Activated CD8-positive, alpha-beta memory T cell treated with anti-CD3 and anti-CD28 coated beads for 4 hours (primary cell): Measurements from ENCODE around the gene MEDAG.

ENCODE experiments used
- DNase-seq, 2 donors: peaks; one replicate each; pipeline ENCODE4 v3.0.0-alpha.2; 2020; ENCODE audit warnings: low read depth in 2 of 2

The MEDAG gene

DNA sequence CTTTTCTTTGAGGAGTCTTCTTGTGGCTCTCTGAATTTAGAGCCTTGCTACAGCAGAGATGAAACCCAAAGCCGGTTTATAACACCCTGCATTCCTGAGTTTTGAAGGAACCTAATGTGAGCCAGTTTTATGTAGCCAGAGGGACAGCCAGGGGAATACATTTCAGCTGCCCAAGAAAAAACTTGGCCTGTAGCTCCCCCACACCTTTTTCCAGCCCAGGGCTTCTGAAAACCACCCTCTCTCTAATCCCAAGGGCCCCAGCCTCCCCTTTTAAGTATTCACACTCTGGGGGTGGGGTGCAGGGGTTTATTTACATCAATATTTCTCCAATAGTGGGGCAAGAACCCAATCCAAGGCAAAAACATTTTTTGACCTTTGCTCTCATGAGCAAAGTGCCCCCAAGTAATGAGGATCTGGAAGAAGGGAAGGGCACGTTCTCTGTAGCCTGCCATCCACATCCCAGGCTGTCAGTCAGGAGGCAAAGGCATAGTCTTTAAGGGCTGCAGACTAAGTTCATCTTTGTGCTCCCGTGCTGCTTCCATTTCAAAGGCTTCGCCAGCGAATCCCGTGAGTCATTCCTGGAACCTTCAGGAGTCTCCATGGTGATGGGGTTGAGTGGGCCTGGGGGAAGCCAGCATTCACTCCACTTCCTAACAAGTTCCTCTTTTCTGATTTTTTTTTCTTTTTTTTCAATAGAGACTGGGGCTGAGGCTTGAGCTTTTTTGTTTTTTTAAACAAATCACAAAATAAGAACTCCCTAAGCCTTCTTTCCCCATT, 33.2 kb upstream of the MEDAG start:
- DNase-seq, result no peak

DNA sequence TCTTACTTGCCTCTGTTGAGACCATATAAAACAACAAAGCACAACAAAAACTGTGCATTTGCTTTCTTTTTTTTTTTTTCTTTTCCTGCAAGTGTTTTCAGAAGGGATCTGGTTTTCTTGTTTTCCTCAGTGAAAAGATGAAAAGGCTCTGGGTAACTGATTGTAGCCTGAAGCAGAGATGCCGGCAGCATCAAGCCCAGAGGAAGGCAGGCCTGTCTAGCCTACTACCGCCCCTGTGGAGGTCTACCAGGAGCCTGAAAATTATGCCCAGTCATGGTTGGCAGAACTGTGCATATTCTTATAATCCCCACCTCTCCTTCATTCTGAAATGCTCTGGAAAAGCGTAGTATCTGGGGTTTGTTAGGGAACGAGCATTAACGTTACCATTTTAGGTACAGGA, 32.6 kb upstream of the MEDAG start:
- DNase-seq, result no peak

DNA sequence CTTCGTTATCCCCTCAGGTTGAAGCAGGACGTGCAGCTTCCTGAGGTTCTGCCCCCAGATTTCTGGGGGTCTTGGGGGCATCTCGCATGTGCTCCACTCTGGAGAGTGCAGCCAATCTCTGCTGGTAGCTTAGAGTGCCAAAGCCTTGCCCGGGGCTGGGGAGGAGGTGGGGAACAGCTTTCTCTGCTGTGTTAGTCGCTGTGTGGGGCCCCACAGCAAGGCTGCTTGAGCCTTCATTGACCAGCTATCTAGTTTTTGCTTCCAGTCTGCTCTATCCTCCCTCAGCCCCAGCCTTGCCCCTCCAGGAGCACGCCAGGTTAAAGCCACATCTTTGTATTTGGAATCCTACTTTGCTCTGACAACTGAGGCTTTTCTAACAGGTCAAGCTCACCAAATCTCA, 32.0 kb upstream of the MEDAG start:
- no peak for DNase-seq

DNA sequence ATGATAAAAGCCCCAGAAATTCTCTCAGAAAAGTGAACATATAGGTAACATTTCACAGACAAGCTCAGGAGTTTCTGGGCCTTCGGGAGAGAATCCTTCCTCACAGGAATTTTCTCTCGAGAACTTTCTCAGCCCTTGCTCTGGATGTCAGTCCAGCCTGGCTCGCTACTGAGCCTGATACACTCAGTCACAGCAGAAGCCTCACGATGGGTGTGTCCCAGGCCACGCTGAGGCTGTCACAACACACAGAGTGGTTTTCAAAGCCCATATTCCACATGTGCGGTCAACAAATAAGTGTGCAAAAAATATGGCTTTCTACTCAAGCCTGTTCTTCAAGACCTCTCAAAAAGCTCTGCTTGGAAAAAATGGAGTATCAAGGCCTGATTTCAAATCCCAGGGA, 31.5 kb upstream of the MEDAG start:
- no peak for DNase-seq

DNA sequence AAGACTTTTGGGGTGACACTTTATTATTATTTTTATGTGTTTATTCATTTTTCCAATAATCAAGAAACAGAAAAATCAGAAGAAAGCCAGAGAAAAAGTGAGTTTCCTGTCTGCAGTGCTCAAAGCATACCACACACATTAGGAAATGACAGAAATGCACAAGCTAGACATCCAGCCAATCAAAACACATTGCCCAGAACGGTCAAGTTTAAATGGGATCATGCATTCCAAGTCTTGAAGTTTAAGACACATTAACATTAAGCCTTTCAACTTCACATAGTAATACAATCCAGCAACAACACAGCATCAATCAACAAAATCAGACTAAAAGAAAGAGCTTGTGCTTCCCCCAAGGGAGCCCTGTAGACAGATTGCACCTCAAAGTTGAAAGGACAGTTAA, 28.7 kb upstream of the MEDAG start:
- DNase-seq, result no peak

DNA sequence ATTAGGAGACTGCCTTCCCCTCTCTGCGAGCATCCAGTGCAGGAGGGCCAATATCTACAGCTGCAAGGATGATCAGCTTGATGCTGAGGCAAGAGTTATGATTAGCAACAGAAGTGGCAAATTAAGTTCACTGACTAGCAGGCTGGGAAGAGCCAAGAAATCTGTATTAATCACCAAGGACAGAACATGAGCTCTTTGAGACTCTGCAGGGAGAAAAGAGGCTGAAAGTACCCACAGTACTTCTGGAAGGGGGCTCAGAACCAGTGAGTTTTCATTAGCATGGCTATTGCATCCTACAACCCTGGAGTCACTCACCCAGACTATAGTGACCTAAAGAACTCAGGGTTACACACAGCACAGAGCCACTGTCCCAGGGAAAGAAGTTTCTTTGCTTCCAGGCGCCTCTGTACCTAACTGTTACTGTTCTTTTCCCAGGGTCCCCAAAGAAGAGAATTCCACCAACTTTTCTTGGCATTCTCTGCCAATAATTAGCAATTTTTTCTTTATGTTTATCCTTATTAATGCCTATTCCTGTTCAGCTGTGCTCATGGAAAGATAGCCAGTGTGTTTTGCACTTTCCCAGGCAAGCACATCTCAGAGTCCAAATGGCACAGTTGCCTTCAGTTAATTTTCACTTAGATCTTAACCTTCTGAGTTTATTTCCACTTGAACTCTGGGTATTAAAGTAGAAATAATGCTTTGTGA, 25.8 kb upstream of the MEDAG start:
- no peak for DNase-seq

DNA sequence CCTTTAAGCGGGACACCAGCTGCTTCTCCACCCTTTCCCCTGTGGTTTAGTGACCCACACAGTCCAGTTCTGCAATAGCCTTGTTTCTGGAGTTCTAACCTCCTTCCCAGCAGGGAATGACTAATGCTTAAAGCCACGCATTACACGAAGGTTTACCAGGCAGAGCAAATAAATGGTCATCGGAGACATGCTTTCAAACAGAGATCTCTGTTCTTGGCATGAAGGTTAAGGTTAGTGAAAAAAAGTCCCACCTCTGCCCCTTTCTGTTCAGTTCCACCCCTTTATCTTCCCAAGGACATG, 25.3 kb upstream of the MEDAG start:
- no peak for DNase-seq

DNA sequence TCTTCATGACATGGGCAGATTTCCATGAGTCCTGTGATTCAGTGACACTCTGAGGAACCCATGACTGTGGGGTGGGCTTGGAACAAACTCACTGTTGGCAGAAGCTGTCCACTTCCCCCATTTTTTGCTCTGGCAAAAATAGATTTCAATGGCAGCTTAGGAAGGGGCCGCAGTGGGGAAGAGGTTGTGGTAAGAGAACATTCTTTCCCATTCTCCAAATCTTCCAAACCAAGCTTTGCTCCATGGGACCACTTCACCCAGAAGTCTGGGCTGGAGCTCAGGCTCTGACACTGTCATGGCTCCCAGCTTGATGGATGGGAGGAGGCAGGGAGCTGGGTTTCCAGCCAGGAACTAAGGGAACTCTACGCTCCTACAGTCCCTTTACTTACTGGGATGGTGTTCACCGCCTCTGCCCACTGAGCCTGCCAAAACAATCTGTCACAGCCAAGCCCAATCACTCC, 24.9 kb upstream of the MEDAG start:
- DNase-seq, result no peak

DNA sequence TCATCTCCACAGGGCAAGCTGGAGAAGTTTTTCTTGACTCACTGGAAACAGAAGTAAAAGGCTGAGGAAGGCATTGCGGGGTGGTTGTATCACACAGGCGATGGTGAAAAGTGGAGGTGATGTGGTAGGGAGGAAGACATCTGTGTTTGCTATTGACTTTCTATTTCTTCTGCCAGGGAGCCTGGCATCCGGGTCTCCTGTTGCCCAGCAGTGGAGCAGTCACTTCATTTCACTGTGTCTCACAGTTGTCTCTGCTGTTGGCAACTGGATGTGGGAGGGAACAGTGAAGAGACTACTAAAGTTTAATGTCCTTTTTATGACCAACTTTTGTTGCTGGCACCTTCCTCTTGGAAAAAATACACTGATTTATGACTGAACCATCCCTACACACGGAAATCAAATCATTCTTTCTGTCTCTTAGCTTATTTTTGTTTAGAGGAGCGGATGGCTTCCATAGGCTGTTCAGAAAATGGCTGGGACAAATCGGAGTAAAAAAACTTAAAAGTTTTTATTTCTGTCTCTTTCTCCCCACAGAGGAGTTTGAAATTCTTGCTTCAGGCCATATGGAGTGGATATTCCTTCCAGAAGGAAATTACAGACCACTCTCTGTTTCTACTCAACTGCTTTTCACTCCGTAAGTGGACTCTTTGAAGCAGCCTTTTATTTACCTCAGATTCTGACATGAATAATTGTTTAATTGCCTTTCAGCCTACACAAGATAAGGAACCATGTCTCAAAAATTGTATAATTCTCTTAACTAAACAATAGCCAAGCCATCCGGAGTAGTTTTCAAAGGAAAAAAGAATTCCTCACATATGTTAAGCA, 23.8 kb upstream of the MEDAG start:
- DNase-seq, result no peak

DNA sequence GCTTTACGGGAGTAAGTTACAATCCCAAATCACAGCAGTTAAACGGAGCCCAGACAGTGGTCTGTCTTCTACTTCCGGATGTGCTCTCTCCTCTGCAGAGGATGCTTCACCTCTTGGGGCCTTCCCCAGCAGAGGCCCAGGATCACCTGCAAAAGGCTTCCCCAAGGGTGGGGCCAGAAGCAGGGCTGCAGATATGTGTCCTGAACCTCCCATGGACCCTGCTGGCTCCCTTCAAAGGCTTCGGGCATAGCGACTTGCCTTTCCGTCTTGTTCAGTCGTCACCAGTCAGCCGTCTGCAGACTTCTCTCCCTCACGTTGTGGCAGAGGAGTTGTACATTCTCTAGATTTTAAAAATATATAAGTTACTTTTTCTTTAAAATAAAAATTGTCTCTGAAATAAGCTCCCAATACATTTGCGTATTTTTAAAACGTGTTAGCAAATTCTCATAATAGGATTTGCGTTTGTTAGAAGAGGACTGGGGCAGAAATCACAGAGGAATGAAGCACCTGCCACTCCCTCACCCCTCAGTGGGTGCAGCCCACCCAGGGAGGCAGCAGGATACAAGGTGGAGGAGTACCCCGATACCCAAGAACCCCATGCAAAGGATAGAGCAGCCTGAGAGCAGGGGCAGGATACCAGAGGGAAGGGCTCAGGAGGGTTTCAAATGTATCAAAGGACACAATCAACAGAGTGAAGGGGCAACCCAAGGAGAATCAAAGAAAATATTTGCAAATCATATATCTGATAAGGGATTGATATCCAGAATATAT, 22.9 kb upstream of the MEDAG start:
- DNase-seq, result no peak

DNA sequence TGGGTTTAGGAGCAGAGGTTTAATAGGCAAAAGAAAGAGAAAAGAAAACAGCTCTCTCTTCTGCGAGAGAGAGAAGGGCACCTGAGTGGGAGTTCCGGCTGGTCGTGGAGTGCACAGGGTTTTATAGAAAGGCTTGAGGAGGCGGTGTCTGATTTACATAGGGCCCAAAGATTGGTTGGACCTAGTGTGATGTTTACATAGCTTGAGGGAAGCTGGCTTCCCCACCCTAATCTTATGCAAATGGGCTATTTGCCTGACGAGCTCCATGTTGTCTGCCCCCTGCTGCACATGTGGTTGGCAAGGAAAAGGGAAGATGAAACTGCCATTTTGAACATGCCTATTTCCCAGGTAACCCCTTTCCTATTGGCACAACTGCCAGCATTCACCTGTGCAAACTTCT, 21.5 kb upstream of the MEDAG start:
- no peak for DNase-seq

DNA sequence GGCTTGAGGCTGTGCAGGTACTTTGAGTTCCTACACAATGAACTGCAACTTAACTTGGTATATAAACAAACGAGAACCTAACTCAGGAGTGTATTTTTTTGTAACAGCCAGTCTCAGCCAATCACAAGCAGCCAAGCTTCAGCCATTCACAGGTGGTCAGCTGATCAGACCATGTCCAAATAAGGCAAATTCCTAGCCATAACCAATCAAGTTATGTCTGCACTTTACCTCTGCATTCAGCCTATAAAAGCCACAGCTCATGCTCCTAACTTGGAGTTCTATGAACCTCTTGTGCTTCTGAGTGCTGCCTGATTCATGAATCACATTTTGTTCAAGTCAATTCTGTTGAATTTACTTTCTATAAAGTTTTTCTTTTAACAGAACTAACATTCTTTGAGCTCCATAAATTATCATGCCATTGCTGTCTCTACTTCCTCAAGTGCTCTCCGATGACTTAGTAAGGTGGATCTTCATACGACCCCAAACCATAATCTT, 16.8 kb upstream of the MEDAG start:
- no peak for DNase-seq

DNA sequence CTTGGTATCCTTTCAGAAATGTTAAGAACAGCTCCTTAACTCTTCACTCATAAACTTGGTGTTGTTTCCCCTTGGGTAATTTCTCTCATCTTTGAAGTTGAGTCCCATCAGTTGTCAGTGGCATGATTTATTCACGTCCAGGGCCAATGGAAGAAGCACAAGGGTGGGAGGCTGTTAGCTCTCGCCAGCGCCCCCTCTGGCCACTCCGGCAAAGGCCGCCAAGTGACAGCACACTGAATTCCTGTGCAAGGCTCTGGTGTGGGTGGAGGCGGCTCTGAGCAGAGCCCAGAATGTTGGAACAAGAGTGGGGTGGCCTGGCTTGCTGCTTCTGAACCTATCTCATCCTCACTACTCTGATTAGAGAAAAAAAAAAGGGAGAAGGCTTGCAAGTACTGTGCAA, 13.1 kb upstream of the MEDAG start:
- DNase-seq, result no peak

DNA sequence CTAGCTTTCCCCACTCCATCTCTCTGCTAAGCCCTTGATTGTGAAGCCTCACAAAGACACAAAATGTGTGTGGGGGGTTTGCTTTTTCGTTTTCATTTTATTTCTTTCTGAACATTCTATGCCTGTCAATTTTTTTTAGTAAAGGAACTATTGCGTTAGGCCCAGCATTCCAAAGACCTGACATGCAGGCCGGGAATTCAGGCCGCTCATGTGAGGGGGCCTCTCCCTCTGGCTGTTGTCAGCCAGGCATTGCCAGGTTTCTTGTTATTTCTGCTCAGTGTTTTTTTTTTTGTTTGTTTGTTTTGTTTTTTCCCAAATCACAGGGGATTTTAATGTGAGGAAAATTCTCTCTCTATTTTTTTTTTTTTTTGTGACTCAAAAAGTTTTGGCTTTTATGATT, 10.3 kb upstream of the MEDAG start:
- no peak for DNase-seq

DNA sequence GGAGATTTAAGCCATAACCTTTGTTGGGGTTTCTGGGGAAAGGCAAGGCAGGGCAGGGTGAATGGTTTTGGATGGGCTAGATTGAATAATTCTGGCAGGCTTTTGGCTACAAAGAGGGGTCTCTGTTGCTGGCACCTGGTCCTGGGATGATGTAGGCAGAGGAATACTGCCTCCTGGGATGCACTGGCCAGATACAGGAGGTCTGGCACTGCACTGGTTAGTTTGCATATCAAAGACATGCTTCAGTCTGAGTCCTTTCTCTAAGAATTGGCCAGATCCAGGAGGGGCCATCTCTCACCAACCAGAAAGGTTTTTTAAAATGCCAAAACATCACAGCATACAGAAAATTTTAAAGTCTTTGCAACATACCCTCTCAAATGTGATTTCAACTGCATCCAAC, 8.0 kb upstream of the MEDAG start:
- DNase-seq, result no peak

DNA sequence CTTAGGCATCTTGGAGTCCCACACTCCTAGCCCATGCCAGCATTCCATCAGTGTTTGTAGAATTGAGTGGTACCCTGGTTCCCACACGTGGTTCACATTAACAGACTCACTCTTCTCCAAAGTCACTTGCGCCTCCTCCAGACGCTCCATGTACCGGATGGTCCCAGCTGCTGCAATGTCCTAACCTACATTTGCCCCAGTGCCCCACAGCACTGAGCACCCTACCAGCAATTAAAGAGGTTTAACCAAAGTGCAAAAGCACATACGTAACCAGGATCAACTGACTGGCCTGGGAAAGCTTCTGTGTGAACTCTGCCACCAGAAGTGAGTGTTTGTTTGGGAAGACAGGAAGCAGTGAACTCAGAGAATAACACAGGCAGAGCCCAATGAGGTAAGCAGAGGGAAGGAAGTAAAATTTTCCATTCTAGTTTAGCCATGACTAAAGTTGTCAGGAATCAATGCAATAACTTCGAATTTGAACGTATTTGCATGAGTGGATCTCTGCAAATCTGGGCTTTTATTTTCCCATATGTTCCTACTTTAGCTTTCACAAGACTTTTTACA, 7.3 kb upstream of the MEDAG start:
- DNase-seq, result no peak

DNA sequence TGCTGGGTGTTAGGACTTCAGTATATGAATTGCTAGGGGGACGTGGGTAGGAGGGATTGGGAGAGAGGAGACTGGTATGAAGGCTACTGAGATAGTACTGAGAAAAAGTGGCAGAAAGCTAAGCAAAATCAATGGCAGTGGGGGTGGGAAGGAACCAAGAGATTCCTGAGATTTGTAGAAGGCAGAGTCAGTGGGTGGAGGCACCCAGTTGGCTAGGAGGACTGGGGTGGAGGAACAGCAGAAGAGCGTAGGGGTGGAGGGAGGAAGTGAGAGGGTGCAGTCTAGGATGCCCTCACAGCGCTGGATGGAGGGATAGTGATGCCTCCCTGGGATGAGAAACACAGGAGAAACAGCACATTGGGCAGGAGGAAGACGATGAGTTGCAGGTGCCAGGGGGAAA, 5.6 kb upstream of the MEDAG start:
- no peak for DNase-seq

DNA sequence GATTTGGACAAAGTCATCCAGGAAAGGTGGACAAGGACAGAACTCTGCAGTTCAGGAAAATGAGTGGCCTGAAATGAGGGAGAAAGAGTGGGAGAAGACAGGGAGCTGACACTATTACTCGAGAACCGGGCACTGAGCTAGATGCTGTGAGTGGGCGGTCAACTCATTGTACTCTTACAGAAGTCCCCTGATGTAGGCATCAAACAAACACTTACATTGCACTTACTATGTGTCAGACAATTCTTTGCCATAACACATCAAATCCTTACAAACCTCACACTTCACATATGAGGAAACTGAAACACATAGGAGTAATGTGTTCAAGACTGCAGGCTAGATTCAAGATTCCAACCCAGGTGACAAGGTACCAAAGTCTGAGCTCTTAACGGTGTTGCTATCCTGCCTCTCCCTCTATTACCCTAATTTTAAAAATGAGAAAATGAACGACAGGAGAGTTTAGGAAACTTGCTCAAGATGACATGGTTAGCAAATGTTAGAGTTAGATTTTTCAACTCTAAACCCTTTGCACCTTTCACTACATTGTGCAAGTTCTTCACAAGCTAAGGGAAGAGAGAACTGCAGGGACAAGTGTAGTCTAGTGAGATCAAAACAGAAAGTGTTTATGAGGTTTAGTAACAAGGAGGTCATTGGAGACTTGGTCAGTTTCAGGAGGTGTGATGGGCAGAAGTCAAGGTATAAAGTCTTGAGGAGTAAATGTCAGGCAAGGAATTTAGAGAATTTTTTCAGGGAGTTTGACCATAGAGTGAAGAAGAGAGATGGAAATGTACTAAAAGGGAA, 4.9 kb upstream of the MEDAG start:
- DNase-seq, result no peak

DNA sequence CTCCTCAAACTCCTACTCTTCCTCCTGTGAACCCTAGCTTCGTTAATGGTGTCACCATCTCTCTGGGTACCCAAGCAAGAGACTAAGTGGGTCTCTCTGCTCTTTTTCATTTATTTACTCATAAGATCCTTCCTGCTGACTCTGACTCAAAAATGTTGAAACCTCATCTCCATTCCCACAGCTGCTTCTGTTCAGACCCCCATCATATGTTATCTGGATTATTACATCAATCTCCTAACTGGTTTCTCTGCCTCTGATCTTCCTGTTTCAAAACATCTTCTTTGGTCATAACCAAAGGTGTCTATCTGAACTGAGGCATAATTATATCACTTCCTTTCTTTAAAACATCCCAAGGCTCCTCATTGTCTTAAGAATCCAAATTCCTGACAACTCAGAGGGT, 2.0 kb upstream of the MEDAG start:
- DNase-seq, result no peak

DNA sequence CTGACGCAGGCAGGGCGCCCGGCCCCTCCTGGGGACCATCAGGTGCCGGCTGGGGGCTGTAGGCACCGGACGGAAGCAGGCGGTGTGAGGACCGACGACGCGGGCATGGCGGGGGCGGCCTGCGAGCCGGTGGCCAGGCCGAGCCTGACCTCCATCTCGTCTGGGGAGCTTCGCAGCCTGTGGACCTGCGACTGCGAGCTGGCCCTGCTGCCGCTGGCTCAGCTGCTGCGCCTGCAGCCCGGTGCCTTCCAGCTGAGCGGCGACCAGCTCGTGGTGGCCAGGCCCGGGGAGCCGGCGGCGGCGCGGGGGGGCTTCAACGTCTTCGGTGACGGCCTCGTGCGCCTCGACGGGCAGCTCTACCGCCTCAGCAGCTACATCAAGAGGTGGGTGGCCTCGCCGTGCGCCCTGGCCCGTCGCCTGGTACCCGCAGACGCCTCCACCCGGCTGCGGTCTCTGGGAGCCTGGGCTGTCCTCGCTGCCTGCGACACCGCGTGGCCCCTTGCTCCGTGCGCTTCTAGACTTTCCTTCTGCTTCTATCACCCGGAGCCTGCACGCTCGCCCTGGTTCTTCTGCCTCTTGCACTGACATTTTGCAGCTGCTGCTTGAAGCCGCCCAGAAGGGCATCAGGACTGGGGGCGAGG, 460 bp downstream of the MEDAG start:
- no peak for DNase-seq
